ENCODE results near the gene RUNX3.

RUNX3 gene

GRCh38 chr1:24952413-24952841 lies 22.4 kb upstream of the RUNX3 start:
- no peaks in the 10 kb centered on the region for H3K4me1 ChIP-seq (ENCODE audit: control insufficient read depth in 2 of 2, insufficient read depth in 1 of 2, low read depth in 1 of 2, low read length in 2 of 2)
- no peak overlapping the region for H4K8ac ChIP-seq (ENCODE audit: low read depth, low read length)
- H2AFZ ChIP-seq (ENCODE audit: low read length) = no peak overlapping the region
- no peak overlapping the region for H3K27ac ChIP-seq (replicated peaks; ENCODE audit: low read length)
- H2AK5ac ChIP-seq (ENCODE audit: low read depth, low read length) = no peak overlapping the region
- no peak overlapping the region for H3K4ac ChIP-seq (ENCODE audit: low read length)
- H3K4me2 ChIP-seq (ENCODE audit: insufficient read depth, low read length, poor library complexity, severe bottlenecking) = no peak overlapping the region
- peaks cover 0 to 7% (median 0%) of the 10 kb centered on the region in 3 experiments for H3K27me3 ChIP-seq (ENCODE audit: control insufficient read depth in 3 of 3, insufficient read depth in 3 of 3, low read depth in 1 of 3, low read length in 3 of 3)
- no peak overlapping the region for H4K91ac ChIP-seq (ENCODE audit: low read depth, low read length, poor library complexity)
- no peak overlapping the region for H3K4me3 ChIP-seq (ENCODE audit: low read length in 2 of 2)
- H2BK12ac ChIP-seq (ENCODE audit: low read length) = no peak overlapping the region
- no peaks in the 10 kb centered on the region for H3K36me3 ChIP-seq (replicated peaks in 1 of 2; ENCODE audit: control insufficient read depth in 2 of 2, insufficient read depth in 2 of 2, low read length in 2 of 2)
- H3K79me1 ChIP-seq (ENCODE audit: low read depth, low read length) = no peaks in the 10 kb centered on the region
- no peak overlapping the region for H2BK15ac ChIP-seq (ENCODE audit: low read length)
- no peak for DNase-seq (ENCODE audit: low spot score)
- H3K18ac ChIP-seq (ENCODE audit: low read length) = no peak overlapping the region
- no CpG with 5 or more reads among the region's 5 CpGs for WGBS, 2 donors (ENCODE audit: extremely low coverage in 2 of 2, insufficient read length in 2 of 2, insufficient replicate concordance in 1 of 2)
- no peak overlapping the region for H3K9ac ChIP-seq (ENCODE audit: low read depth, low read length, poor library complexity)
- no peak overlapping the region for H2BK120ac ChIP-seq (ENCODE audit: low read depth, low read length)
- H3K9me3 ChIP-seq (replicated peaks in 1 of 2; ENCODE audit: control insufficient read depth in 2 of 2, insufficient read depth in 1 of 2, low read depth in 1 of 2, low read length in 2 of 2) = no peaks in the 10 kb centered on the region
- no peak overlapping the region for H3K23ac ChIP-seq (ENCODE audit: low read depth, low read length, poor library complexity)
- no peak overlapping the region for H2BK5ac ChIP-seq (ENCODE audit: low read length)
- H3K14ac ChIP-seq (ENCODE audit: low read length) = no peak overlapping the region

GRCh38 chr1:24951810-24952412 lies 21.8 kb upstream of the RUNX3 start:
- Histone ChIP-seq H3K18ac (ENCODE audit: low read length) (no peak overlapping the region), H3K27ac (replicated peaks; ENCODE audit: low read length) (no peak overlapping the region), H4K91ac (ENCODE audit: low read depth, low read length, poor library complexity) (no peak overlapping the region), H2BK120ac (ENCODE audit: low read depth, low read length) (no peak overlapping the region), H3K4me3 (ENCODE audit: low read length in 2 of 2) (no peak overlapping the region), H3K79me1 (ENCODE audit: low read depth, low read length) (no peaks in the 10 kb centered on the region), H3K27me3 (ENCODE audit: control insufficient read depth in 3 of 3, insufficient read depth in 3 of 3, low read depth in 1 of 3, low read length in 3 of 3) (peaks cover 0 to 13% (median 0%) of the 10 kb centered on the region in 3 experiments), H2AK5ac (ENCODE audit: low read depth, low read length) (no peak overlapping the region), H3K23ac (ENCODE audit: low read depth, low read length, poor library complexity) (no peak overlapping the region), H4K8ac (ENCODE audit: low read depth, low read length) (no peak overlapping the region), H3K14ac (ENCODE audit: low read length) (no peak overlapping the region), H3K9ac (ENCODE audit: low read depth, low read length, poor library complexity) (no peak overlapping the region), H3K4me2 (ENCODE audit: insufficient read depth, low read length, poor library complexity, severe bottlenecking) (no peak overlapping the region), H2BK5ac (ENCODE audit: low read length) (no peak overlapping the region), H2AFZ (ENCODE audit: low read length) (no peak overlapping the region), H2BK12ac (ENCODE audit: low read length) (no peak overlapping the region), H3K9me3 (replicated peaks in 1 of 2; ENCODE audit: control insufficient read depth in 2 of 2, insufficient read depth in 1 of 2, low read depth in 1 of 2, low read length in 2 of 2) (no peaks in the 10 kb centered on the region), H2BK15ac (ENCODE audit: low read length) (no peak overlapping the region), H3K4ac (ENCODE audit: low read length) (no peak overlapping the region), H3K36me3 (replicated peaks in 1 of 2; ENCODE audit: control insufficient read depth in 2 of 2, insufficient read depth in 2 of 2, low read length in 2 of 2) (no peaks in the 10 kb centered on the region), H3K4me1 (ENCODE audit: control insufficient read depth in 2 of 2, insufficient read depth in 1 of 2, low read depth in 1 of 2, low read length in 2 of 2) (no peaks in the 10 kb centered on the region)
- no peak for DNase-seq (ENCODE audit: low spot score)
- no CpG with 5 or more reads among the region's 2 CpGs for WGBS, 2 donors (ENCODE audit: extremely low coverage in 2 of 2, insufficient read length in 2 of 2, insufficient replicate concordance in 1 of 2)

- no CpG with 5 or more reads among the region's 6 CpGs for WGBS, 2 donors (ENCODE audit: extremely low coverage in 2 of 2, insufficient read length in 2 of 2, insufficient replicate concordance in 1 of 2)
- H3K14ac ChIP-seq (ENCODE audit: low read length) = no peak overlapping the region
- no peak for DNase-seq (ENCODE audit: low spot score)
Measured at GRCh38 chr1:24951337-24951736, 21.3 kb upstream of the RUNX3 start.

GRCh38 chr1:24949331-24949881 lies 19.3 kb upstream of the RUNX3 start:
- Histone ChIP-seq H4K91ac (ENCODE audit: low read depth, low read length, poor library complexity) (no peak overlapping the region), H2BK12ac (ENCODE audit: low read length) (peak overlapping the region; percentile 63), H2BK120ac (ENCODE audit: low read depth, low read length) (no peak overlapping the region), H3K14ac (ENCODE audit: low read length) (peak overlapping the region; percentile 47), H2BK5ac (ENCODE audit: low read length) (no peak overlapping the region), H3K4ac (ENCODE audit: low read length) (no peak overlapping the region), H3K4me2 (ENCODE audit: insufficient read depth, low read length, poor library complexity, severe bottlenecking) (no peak overlapping the region), H3K9me3 (replicated peaks in 1 of 2; ENCODE audit: control insufficient read depth in 2 of 2, insufficient read depth in 1 of 2, low read depth in 1 of 2, low read length in 2 of 2) (no peaks in the 10 kb centered on the region), H3K18ac (ENCODE audit: low read length) (no peak overlapping the region), H3K23ac (ENCODE audit: low read depth, low read length, poor library complexity) (no peak overlapping the region), H3K79me1 (ENCODE audit: low read depth, low read length) (no peaks in the 10 kb centered on the region), H3K4me1 (ENCODE audit: control insufficient read depth in 2 of 2, insufficient read depth in 1 of 2, low read depth in 1 of 2, low read length in 2 of 2) (peaks cover 0 to 4% of the 10 kb centered on the region in 2 donors), H4K8ac (ENCODE audit: low read depth, low read length) (no peak overlapping the region), H3K27ac (replicated peaks; ENCODE audit: low read length) (no peak overlapping the region), H2BK15ac (ENCODE audit: low read length) (no peak overlapping the region), H3K36me3 (replicated peaks in 1 of 2; ENCODE audit: control insufficient read depth in 2 of 2, insufficient read depth in 2 of 2, low read length in 2 of 2) (no peaks in the 10 kb centered on the region), H2AK5ac (ENCODE audit: low read depth, low read length) (peak overlapping the region; percentile 30), H3K4me3 (ENCODE audit: low read length in 2 of 2) (no peak overlapping the region), H2AFZ (ENCODE audit: low read length) (no peak overlapping the region), H3K27me3 (ENCODE audit: control insufficient read depth in 3 of 3, insufficient read depth in 3 of 3, low read depth in 1 of 3, low read length in 3 of 3) (peaks cover 0 to 23% (median 0%) of the 10 kb centered on the region in 3 experiments), H3K9ac (ENCODE audit: low read depth, low read length, poor library complexity) (peak overlapping the region; percentile 30)
- no peak for DNase-seq (ENCODE audit: low spot score)
- no CpG with 5 or more reads among the region's 12 CpGs for WGBS, 2 donors (ENCODE audit: extremely low coverage in 2 of 2, insufficient read length in 2 of 2, insufficient replicate concordance in 1 of 2)

More at GRCh38 chr1:24951337-24951736, 21.3 kb upstream of the RUNX3 start:
- H3K23ac ChIP-seq (ENCODE audit: low read depth, low read length, poor library complexity) = no peak overlapping the region
- no peak overlapping the region for H4K91ac ChIP-seq (ENCODE audit: low read depth, low read length, poor library complexity)
- no peak overlapping the region for H4K8ac ChIP-seq (ENCODE audit: low read depth, low read length)
- no peak overlapping the region for H2BK5ac ChIP-seq (ENCODE audit: low read length)
- H2AFZ ChIP-seq (ENCODE audit: low read length) = no peak overlapping the region
- H3K9me3 ChIP-seq (replicated peaks in 1 of 2; ENCODE audit: control insufficient read depth in 2 of 2, insufficient read depth in 1 of 2, low read depth in 1 of 2, low read length in 2 of 2) = no peaks in the 10 kb centered on the region
- H3K4me2 ChIP-seq (ENCODE audit: insufficient read depth, low read length, poor library complexity, severe bottlenecking) = no peak overlapping the region
- no peak overlapping the region for H3K18ac ChIP-seq (ENCODE audit: low read length)
- H3K4me3 ChIP-seq (ENCODE audit: low read length in 2 of 2) = no peak overlapping the region
- no peak overlapping the region for H3K4ac ChIP-seq (ENCODE audit: low read length)
- H3K27me3 ChIP-seq (ENCODE audit: control insufficient read depth in 3 of 3, insufficient read depth in 3 of 3, low read depth in 1 of 3, low read length in 3 of 3) = peaks cover 0 to 18% (median 0%) of the 10 kb centered on the region in 3 experiments
- no peaks in the 10 kb centered on the region for H3K79me1 ChIP-seq (ENCODE audit: low read depth, low read length)
- no peak overlapping the region for H2BK12ac ChIP-seq (ENCODE audit: low read length)
- H3K36me3 ChIP-seq (replicated peaks in 1 of 2; ENCODE audit: control insufficient read depth in 2 of 2, insufficient read depth in 2 of 2, low read length in 2 of 2) = no peaks in the 10 kb centered on the region
- H2BK15ac ChIP-seq (ENCODE audit: low read length) = no peak overlapping the region
- H2BK120ac ChIP-seq (ENCODE audit: low read depth, low read length) = no peak overlapping the region
- H2AK5ac ChIP-seq (ENCODE audit: low read depth, low read length) = no peak overlapping the region
- no peak overlapping the region for H3K9ac ChIP-seq (ENCODE audit: low read depth, low read length, poor library complexity)
- H3K27ac ChIP-seq (replicated peaks; ENCODE audit: low read length) = no peak overlapping the region
- no peaks in the 10 kb centered on the region for H3K4me1 ChIP-seq (ENCODE audit: control insufficient read depth in 2 of 2, insufficient read depth in 1 of 2, low read depth in 1 of 2, low read length in 2 of 2)
